Glutamatergic neuron (in vitro differentiated cells): ENCODE data around the gene FDCSP. TPM values are rescaled to one million over a fixed set of nuclear protein-coding genes. Genes with fewer than 3 reads are reported as not detected.

ENCODE experiments used
- DNase-seq: peaks from one replicate; pipeline ENCODE4 v3.0.0; 2022
- H3K27ac Mint-ChIP-seq: one replicate; pipeline ENCODE4 v1.8.0; 2020; ENCODE audit warnings: mild to moderate bottlenecking, mixed read lengths, inconsistent platforms; ENCODE audit not compliant: unreplicated experiment
- H3K27me3 Mint-ChIP-seq: one replicate; pipeline ENCODE4 v1.8.0; 2020; ENCODE audit warnings: mild to moderate bottlenecking, moderate library complexity, mixed read lengths, inconsistent platforms; ENCODE audit not compliant: unreplicated experiment
- H3K36me3 Mint-ChIP-seq: one replicate; pipeline ENCODE4 v1.8.0; 2020; ENCODE audit warnings: mild to moderate bottlenecking, mixed read lengths, inconsistent platforms; ENCODE audit not compliant: unreplicated experiment
- H3K4me1 Mint-ChIP-seq: one replicate; pipeline ENCODE4 v1.8.0; 2020; ENCODE audit warnings: mild to moderate bottlenecking, low read depth, mixed read lengths, inconsistent platforms; ENCODE audit not compliant: unreplicated experiment
- H3K4me3 Mint-ChIP-seq: one replicate; pipeline ENCODE4 v1.8.0; 2020; ENCODE audit warnings: mild to moderate bottlenecking, mixed read lengths, inconsistent platforms; ENCODE audit not compliant: unreplicated experiment
- H3K9me3 Mint-ChIP-seq: one replicate; pipeline ENCODE4 v1.8.0; 2020; ENCODE audit warnings: mild to moderate bottlenecking, moderate library complexity, mixed read lengths, inconsistent platforms; ENCODE audit not compliant: unreplicated experiment
- CTCF ChIP-seq: fragments of 200-600 bp; sonication (generic); IDR thresholded peaks from one replicate; pipeline ENCODE4 v1.5.0; 2021; ENCODE audit not compliant: partially characterized antibody, unreplicated experiment
- long read RNA-seq: library from polyadenylated mRNA; unstranded; transcript quantifications from one replicate; pipeline ENCODE4 v2.0.0, GENCODE V29; 2020; ENCODE audit not compliant: unreplicated experiment
- total RNA-seq: library from RNA; stranded (reverse); fragmentation: NEBNext Ultra II Directional; extraction: Animal tissue kit (Norgen Biotek cat#: 25700); gene quantifications from one replicate; pipeline ENCODE4 v1.2.1, GENCODE V29; 2021; ENCODE audit not compliant: unreplicated experiment

The FDCSP gene
- total RNA-seq: not detected
- long read RNA-seq: 0 reads

- no peak within 1 kb of the TSS for H3K27ac Mint-ChIP-seq
- no peak for TF ChIP-seq CTCF
- DNase-seq: no peak
- H3K27me3 Mint-ChIP-seq: peaks cover 4% of the 10 kb centered on the region
- H3K4me3 Mint-ChIP-seq: no peak within 1 kb of the TSS
- no peaks in the 10 kb centered on the region for H3K9me3 Mint-ChIP-seq
- H3K4me1 Mint-ChIP-seq: no peaks in the 10 kb centered on the region
- H3K36me3 Mint-ChIP-seq: no peaks in the 10 kb centered on the region
Observed at GRCh38 chr4:70225824-70226223, at the start of gene FDCSP. TSS of gene FDCSP (plus strand) at chr4:70226124. CDS start at chr4:70231195, 5,071 bp downstream.

GRCh38 chr4:70177090-70177489, 48.8 kb upstream of the FDCSP start:
- DNase-seq: no peak
- Mint-ChIP-seq H3K27ac (no peak overlapping the region), H3K9me3 (no peaks in the 10 kb centered on the region), H3K4me1 (no peaks in the 10 kb centered on the region), H3K4me3 (no peak overlapping the region), H3K36me3 (no peaks in the 10 kb centered on the region), H3K27me3 (no peaks in the 10 kb centered on the region)
- TF ChIP-seq CTCF: no peak

- no peak overlapping the region for H3K4me3 Mint-ChIP-seq
- no peak for DNase-seq
- no peak overlapping the region for H3K27ac Mint-ChIP-seq
- no peaks in the 10 kb centered on the region for H3K4me1 Mint-ChIP-seq
- no peaks in the 10 kb centered on the region for H3K9me3 Mint-ChIP-seq
- no peaks in the 10 kb centered on the region for H3K36me3 Mint-ChIP-seq
- no peaks in the 10 kb centered on the region for H3K27me3 Mint-ChIP-seq
- no peak for TF ChIP-seq CTCF
Observed at GRCh38 chr4:70178075-70178660, 47.8 kb upstream of the FDCSP start.

- Mint-ChIP-seq H3K9me3 (no peaks in the 10 kb centered on the region), H3K27me3 (no peaks in the 10 kb centered on the region), H3K27ac (no peak overlapping the region), H3K4me3 (no peak overlapping the region), H3K36me3 (no peaks in the 10 kb centered on the region), H3K4me1 (no peaks in the 10 kb centered on the region)
- no peak for TF ChIP-seq CTCF
- DNase-seq: no peak
Observed at GRCh38 chr4:70179811-70180210, 46.1 kb upstream of the FDCSP start.

GRCh38 chr4:70181864-70182263, 44.1 kb upstream of the FDCSP start:
- Mint-ChIP-seq H3K27ac (no peak overlapping the region), H3K4me3 (no peak overlapping the region), H3K4me1 (no peaks in the 10 kb centered on the region), H3K36me3 (no peaks in the 10 kb centered on the region), H3K9me3 (no peaks in the 10 kb centered on the region), H3K27me3 (peaks cover 1% of the 10 kb centered on the region)
- TF ChIP-seq CTCF: no peak
- DNase-seq: no peak
